Stimulated activated CD4-positive, alpha-beta T cell treated with anti-CD3 and anti-CD28 coated beads, TNF-alpha, amount 100 ng/mL, for 4 hours (primary cell): ENCODE data around the gene YPEL3.

Experiments
- DNase-seq, 3 experiments: peaks; one replicate each; pipeline ENCODE4 v3.0.0-alpha.2; 2020; ENCODE audit warnings: low read depth in 3 of 3

The YPEL3 gene

GRCh38 chr16:30069611-30070462 is 26.2 kb downstream of the YPEL3 start:
- DNase-seq, result no peak

- peak in 1 of 3 experiments; percentile 44 for DNase-seq
These were observed 27.0 kb downstream of the YPEL3 start for GRCh38 chr16:30068750-30069610.

- no peak for DNase-seq
These were observed 27.7 kb downstream of the YPEL3 start for GRCh38 chr16:30068333-30068732.

- DNase-seq, result no peak
These were observed 28.5 kb downstream of the YPEL3 start for GRCh38 chr16:30067584-30067916.

- no peak for DNase-seq
These were observed 29.0 kb downstream of the YPEL3 start for GRCh38 chr16:30066761-30067583.

GRCh38 chr16:30065943-30066760 is 29.9 kb downstream of the YPEL3 start:
- DNase-seq, result no peak

- peak; percentile 88 to 93 (median 91) for DNase-seq
These were observed 30.7 kb downstream of the YPEL3 start, which contains the start of gene ALDOA for GRCh38 chr16:30065102-30065942. Gene ALDOA (plus strand): TSS chr16:30065760. CDS start chr16:30066898, 1,138 bp downstream.

GRCh38 chr16:30064729-30065101 is 31.3 kb downstream of the YPEL3 start:
- DNase-seq, result no peak

- DNase-seq, result peak; percentile 48 to 60 (median 60)
These were observed 31.9 kb downstream of the YPEL3 start for GRCh38 chr16:30063893-30064728.

- DNase-seq, result no peak
These were observed 32.6 kb downstream of the YPEL3 start for GRCh38 chr16:30063278-30063892.

- DNase-seq, result no peak
These were observed 35.0 kb downstream of the YPEL3 start for GRCh38 chr16:30060836-30061554.

GRCh38 chr16:30060346-30060745 is 35.7 kb downstream of the YPEL3 start:
- no peak for DNase-seq

GRCh38 chr16:30054959-30055553 is 41.0 kb downstream of the YPEL3 start:
- no peak for DNase-seq

- no peak for DNase-seq
These were observed 41.6 kb downstream of the YPEL3 start for GRCh38 chr16:30054451-30054850.

GRCh38 chr16:30053376-30054015 is 42.5 kb downstream of the YPEL3 start:
- DNase-seq, result no peak

GRCh38 chr16:30052671-30053372 is 43.2 kb downstream of the YPEL3 start:
- peak; percentile 78 to 83 (median 79) for DNase-seq
